ENCODE results near the gene MGMT.

The MGMT gene

GRCh38 chr10:129526943-129527342, 59.9 kb downstream of the MGMT start:
- no peak for TF ChIP-seq CTCF (IDR thresholded peaks at IDR 0.05; ENCODE audit: control insufficient read depth, extremely low read depth, insufficient read depth)
- H3K4me3 ChIP-seq (ENCODE audit: low read depth, low read length), result no peak overlapping the region
- DNase-seq (ENCODE audit: low read depth), result no peak

DNA sequence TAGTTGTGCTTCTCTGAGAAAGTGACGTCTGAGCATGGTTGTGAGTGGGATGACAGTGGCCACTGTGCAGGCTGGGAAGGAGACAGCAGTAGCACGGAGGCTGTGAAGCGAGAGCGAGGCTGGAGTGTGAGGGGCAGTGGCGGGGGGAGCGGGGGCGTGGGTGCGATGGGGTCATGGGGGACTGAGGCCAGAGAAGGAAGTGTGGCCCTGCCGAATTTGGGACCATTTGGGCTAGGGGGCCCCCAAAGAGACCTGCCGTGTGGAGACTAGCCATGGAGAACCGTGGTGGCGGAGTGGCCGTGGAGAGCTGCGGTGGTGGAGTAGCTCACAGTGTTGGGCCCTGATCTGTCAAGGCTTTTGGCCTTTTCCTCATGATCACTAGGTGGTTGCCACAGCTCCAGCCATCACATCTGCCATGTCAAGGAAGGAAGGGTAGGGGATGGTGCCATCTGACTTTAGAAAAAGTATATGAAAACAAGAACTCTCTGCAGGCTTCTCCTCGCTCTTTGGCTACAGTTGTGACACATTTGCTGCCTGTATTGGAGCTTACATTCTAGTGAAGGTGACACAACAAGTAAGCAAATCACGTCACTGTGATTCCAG, 61.4 kb downstream of the MGMT start:
- DNase-seq (ENCODE audit: low read depth), result no peak
- no peak for TF ChIP-seq CTCF (IDR thresholded peaks at IDR 0.05; ENCODE audit: control insufficient read depth, extremely low read depth, insufficient read depth)
- H3K4me3 ChIP-seq (ENCODE audit: low read depth, low read length), result no peak overlapping the region

- no peak overlapping the region for H3K4me3 ChIP-seq (ENCODE audit: low read depth, low read length)
- TF ChIP-seq CTCF (IDR thresholded peaks at IDR 0.05; ENCODE audit: control insufficient read depth, extremely low read depth, insufficient read depth), result no peak
- DNase-seq (ENCODE audit: low read depth), result no peak
These were observed 63.5 kb downstream of the MGMT start for GRCh38 chr10:129530581-129530980.

DNA sequence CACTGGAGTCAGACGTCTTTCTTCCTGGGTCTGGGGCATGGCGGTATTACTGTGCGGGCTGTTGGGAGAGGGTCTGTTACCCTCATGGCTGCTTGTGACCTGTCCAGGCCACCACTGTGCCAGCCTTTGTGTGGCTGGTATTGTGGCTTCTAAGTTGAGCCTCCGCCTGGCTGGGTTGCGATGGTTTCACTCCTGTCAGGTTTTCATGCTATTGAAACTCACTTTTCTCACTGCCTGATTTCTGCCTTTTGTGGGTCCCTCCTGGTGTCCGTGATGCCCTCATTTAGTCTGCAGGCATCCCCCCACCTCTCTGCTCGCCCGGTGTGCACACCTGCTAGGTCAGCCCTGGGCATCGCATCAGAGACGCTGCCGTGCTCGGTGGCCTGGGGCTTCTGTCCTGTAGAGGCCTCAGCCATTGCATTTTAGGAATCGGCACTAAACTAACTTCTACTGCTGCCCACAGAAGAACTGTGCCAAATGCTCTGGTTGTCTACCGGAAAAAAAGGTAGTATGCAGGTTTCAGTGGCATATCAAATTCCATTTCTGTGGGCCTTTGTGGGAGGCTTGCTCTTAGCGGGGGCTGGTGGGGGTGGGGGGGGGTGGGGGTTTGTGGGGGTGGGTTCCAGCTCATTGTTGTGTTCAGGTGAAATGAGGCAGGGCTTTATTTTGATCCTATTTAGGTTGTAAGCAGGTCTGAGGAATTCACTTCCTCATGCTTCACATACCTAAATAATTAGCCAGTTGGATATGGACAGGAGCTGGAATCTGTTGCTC, 64.3 kb downstream of the MGMT start:
- no peak for DNase-seq (ENCODE audit: low read depth)

DNA sequence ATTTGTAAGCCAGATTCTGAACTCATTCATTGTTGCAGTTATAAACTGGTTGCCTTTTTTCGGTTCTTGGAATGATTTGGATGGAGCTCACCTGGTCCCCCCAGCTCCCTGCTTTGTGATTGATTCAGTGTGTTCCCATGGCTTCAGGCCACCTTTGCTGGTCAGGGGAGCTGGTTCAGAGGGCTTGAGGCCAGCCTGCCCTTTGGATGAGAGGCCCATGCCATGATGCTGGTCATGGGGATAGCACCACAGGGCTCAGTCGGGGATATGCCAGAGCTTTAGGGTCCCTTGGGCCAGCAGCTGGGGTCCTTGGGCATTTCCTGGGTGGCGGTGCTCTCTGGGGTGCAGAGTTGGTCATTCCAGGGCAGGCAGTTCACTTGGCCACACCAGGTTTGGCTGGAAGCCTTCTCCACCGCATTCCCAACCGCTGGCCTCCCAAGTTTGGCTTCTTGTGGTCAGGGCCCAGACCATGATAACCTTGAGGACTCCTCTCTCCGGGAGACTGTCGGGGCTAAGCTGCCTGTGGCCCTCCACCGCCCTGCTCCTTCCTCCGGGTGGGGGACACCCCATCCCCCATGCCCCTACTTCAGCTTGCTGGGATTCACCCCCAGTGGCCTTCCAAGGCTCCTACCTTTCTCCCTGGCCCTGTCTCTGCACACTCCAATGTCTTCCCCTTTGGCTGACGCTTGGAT, 65.1 kb downstream of the MGMT start:
- H3K4me3 ChIP-seq (ENCODE audit: low read depth, low read length), result no peak overlapping the region
- DNase-seq (ENCODE audit: low read depth), result no peak
- no peak for TF ChIP-seq CTCF (IDR thresholded peaks at IDR 0.05; ENCODE audit: control insufficient read depth, extremely low read depth, insufficient read depth)

More for the DNA sequence above, 64.3 kb downstream of the MGMT start:
- H3K4me3 ChIP-seq (ENCODE audit: low read depth, low read length), result no peak overlapping the region
- TF ChIP-seq CTCF (IDR thresholded peaks at IDR 0.05; ENCODE audit: control insufficient read depth, extremely low read depth, insufficient read depth), result no peak

GRCh38 chr10:129532838-129533237, 65.8 kb downstream of the MGMT start:
- DNase-seq (ENCODE audit: low read depth), result no peak
- H3K4me3 ChIP-seq (ENCODE audit: low read depth, low read length), result no peak overlapping the region
- no peak for TF ChIP-seq CTCF (IDR thresholded peaks at IDR 0.05; ENCODE audit: control insufficient read depth, extremely low read depth, insufficient read depth)
